ES-I3 (cell line): ENCODE data around the gene SRSF10.

Experiments
- H3K36me3 ChIP-seq: 2 replicates; pipeline ENCODE4 v1.6.1; 2013; ENCODE audit warnings: mild to moderate bottlenecking, low read length, control low read depth, moderate library complexity; ENCODE audit not compliant: insufficient read depth
- H3K4me1 ChIP-seq: 2 replicates; pipeline ENCODE4 v1.6.1; 2013; ENCODE audit warnings: mild to moderate bottlenecking, control low read depth, low read length; ENCODE audit not compliant: insufficient read depth
- H3K9ac ChIP-seq: 2 replicates; pipeline ENCODE4 v1.6.1; 2013; ENCODE audit warnings: low read depth, mild to moderate bottlenecking, low read length, moderate library complexity
- H3K9me3 ChIP-seq: 2 replicates; pipeline ENCODE4 v1.6.1; 2013; ENCODE audit warnings: mild to moderate bottlenecking, low read length, moderate library complexity; ENCODE audit not compliant: control insufficient read depth, insufficient read depth

Gene SRSF10

DNA sequence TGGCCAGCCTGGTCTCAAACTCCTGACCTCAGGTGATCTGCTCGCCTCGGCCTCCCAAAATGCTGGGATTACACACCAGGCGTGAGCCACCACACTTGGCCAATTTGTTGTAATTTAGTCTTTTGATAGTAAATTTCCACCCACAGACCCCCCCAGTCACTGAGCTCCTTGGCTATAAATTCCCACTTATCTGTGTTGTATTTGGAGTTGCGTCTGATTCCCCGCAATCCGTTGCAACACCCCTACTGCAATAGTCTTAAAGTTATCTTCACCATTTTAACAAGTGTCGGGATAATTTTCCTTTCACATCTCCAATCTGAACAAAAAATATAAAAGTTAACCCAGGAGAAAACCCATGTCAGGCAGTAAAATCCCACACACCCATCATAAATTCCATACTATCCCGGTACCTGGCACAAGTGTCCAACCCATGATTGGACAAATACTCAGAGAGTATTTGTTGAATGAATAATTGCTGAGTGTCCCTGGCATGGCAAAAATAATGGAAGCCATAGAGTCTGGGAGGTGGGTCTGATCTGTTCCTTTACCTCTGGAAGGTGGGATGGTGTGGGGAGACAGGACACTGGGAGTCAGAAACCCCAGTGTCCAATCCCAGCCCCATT lies 57.7 kb downstream of the SRSF10 start:
- H3K4me1 ChIP-seq, result no peaks in the 10 kb centered on the region

GRCh38 chr1:23916209-23917131 lies 63.7 kb downstream of the SRSF10 start:
- peaks cover 3% of the 10 kb centered on the region; the same call in 1 of the 2 replicates for H3K4me1 ChIP-seq
- no peaks in the 10 kb centered on the region for H3K9me3 ChIP-seq
- no peak overlapping the region for H3K9ac ChIP-seq
- no peaks in the 10 kb centered on the region for H3K36me3 ChIP-seq

More for the DNA sequence above, 57.7 kb downstream of the SRSF10 start:
- H3K36me3 ChIP-seq, result no peaks in the 10 kb centered on the region
- no peak overlapping the region for H3K9ac ChIP-seq
- H3K9me3 ChIP-seq, result no peaks in the 10 kb centered on the region

DNA sequence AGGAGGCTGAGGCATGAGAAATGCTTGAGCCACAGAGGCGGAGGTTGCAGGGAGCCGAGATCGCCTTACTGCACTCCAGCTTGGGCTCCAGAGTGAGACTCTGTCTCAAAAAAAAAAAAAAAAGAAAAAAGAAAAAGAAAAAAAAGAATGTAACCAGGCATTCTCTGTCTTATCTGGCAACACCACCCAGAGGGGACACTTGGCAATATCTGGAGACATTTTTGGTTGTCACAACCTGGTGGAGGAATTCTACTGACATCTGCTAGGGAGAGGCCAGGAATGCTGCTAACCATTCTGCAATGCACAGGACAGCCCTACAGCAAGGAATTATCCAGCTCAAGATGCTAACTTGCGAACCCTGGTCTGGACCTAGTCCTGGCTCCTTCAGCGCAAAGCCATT lies 64.7 kb downstream of the SRSF10 start:
- H3K9me3 ChIP-seq, result no peaks in the 10 kb centered on the region
- no peak overlapping the region for H3K9ac ChIP-seq
- peaks cover 3% of the 10 kb centered on the region; the same call in 1 of the 2 replicates for H3K4me1 ChIP-seq
- no peaks in the 10 kb centered on the region for H3K36me3 ChIP-seq

DNA sequence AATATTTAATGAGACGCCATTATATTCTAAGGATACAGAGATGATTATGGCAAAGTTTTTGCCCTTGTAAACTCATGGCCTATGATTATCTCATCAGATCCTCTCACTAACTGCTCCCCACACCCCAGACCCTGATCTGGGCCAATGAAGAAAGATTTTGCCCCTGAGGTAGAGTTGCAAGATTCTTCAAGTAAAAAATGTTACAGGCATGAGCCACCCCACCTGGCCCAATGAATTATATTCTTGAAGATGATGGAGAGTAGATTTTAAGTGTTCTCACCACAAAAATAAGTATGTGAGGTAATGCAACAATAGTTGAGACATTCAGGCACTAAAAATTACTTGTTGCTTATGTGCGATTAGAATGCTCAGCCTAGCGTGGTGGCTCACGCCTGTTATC lies 65.2 kb downstream of the SRSF10 start:
- no peaks in the 10 kb centered on the region for H3K9me3 ChIP-seq
- no peak overlapping the region for H3K9ac ChIP-seq
- H3K4me1 ChIP-seq, result peaks cover 3% of the 10 kb centered on the region; the same call in 1 of the 2 replicates
- no peaks in the 10 kb centered on the region for H3K36me3 ChIP-seq
